ENCODE measurements around the gene GPR4.
A peak's percentile ranks its signal among the peaks of the same experiment; 100 is the strongest.

The GPR4 gene

GRCh38 chr19:45591004-45591637, 10.9 kb downstream of the GPR4 start:
- peak in 7 of 56 donors; percentile 7 to 38 (median 26) for DNase-seq

- no peak for DNase-seq
Observed at GRCh38 chr19:45590300-45591003, 11.6 kb downstream of the GPR4 start.

GRCh38 chr19:45589768-45590167, 12.2 kb downstream of the GPR4 start:
- DNase-seq, result no peak

GRCh38 chr19:45587873-45588272, 14.1 kb downstream of the GPR4 start:
- no peak for DNase-seq

- no peak for DNase-seq
Observed at GRCh38 chr19:45585158-45585577, 16.8 kb downstream of the GPR4 start.

GRCh38 chr19:45584332-45585157, 17.5 kb downstream of the GPR4 start, which contains the start of gene OPA3:
OPA3 (minus strand) TSS chr19:45584802; CDS start chr19:45584764, 38 bp downstream.
- DNase-seq, result peak; percentile 96 to 100 (median 99)

GRCh38 chr19:45581576-45581975, 20.4 kb downstream of the GPR4 start:
- DNase-seq, result no peak

GRCh38 chr19:45578861-45579260, 23.2 kb downstream of the GPR4 start:
- DNase-seq, result no peak

- no peak for DNase-seq
Observed at GRCh38 chr19:45577111-45577905, 24.7 kb downstream of the GPR4 start.

- no peak for DNase-seq
Observed at GRCh38 chr19:45576682-45577081, 25.3 kb downstream of the GPR4 start.

- no peak for DNase-seq
Observed at GRCh38 chr19:45575216-45575615, 26.8 kb downstream of the GPR4 start.

- no peak for DNase-seq
Observed at GRCh38 chr19:45574526-45574925, 27.5 kb downstream of the GPR4 start.

GRCh38 chr19:45571457-45572220, 30.4 kb downstream of the GPR4 start:
- no peak for DNase-seq

GRCh38 chr19:45569619-45570421, 32.2 kb downstream of the GPR4 start:
- peak in 21 of 56 donors; percentile 2 to 69 (median 16) for DNase-seq

- no peak for DNase-seq
Observed at GRCh38 chr19:45568732-45569131, 33.3 kb downstream of the GPR4 start.

GRCh38 chr19:45567609-45568008, 34.4 kb downstream of the GPR4 start:
- no peak for DNase-seq

- no peak for DNase-seq
Observed at GRCh38 chr19:45564131-45564780, 37.8 kb downstream of the GPR4 start.

GRCh38 chr19:45560686-45561085, 41.3 kb downstream of the GPR4 start:
- no peak for DNase-seq

GRCh38 chr19:45560038-45560437, 42.0 kb downstream of the GPR4 start:
- DNase-seq, result no peak
